Measurements from ENCODE around the gene CD28. TPM values are rescaled to one million over a fixed set of nuclear protein-coding genes. Genes with fewer than 3 reads are reported as not detected.

CD28 gene
- 0.29 TPM for polyA plus RNA-seq (2013, experiment 1 of 2)
- polyA plus RNA-seq (2013, experiment 2 of 2) = not detected

DNA sequence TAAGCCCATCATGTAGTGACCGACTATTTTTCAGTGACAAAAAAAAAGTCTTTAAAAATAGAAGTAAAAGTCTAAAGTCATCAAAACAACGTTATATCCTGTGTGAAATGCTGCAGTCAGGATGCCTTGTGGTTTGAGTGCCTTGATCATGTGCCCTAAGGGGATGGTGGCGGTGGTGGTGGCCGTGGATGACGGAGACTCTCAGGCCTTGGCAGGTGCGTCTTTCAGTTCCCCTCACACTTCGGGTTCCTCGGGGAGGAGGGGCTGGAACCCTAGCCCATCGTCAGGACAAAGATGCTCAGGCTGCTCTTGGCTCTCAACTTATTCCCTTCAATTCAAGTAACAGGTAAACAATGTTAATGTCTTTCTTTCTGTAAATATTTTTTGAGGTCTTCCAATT lies at the start of gene CD28:
TSS of gene CD28 (plus strand) at position 237 of the 400 bp plus-strand sequence. CDS start at position 295, 58 bp downstream.
- H3K4me1 ChIP-seq (ENCODE audit: control insufficient read depth, insufficient read depth, low read length, poor library complexity, severe bottlenecking) = no peaks in the 10 kb centered on the region
- H3K27ac ChIP-seq (ENCODE audit: low read depth, low read length, severe bottlenecking) = no peak within 1 kb of the TSS
- H3K4me3 ChIP-seq (ENCODE audit: extremely low read depth, insufficient read depth, low read length, poor library complexity, severe bottlenecking) = no peak within 1 kb of the TSS
- H3K36me3 ChIP-seq (ENCODE audit: control insufficient read depth, insufficient read depth, low read length) = no peaks in the 10 kb centered on the region
- WGBS, 2 experiments (ENCODE audit: insufficient coverage in 2 of 2) = 92 to 98% methylated on average over 6 to 7 of the region's 9 CpGs
- H3K9me3 ChIP-seq (ENCODE audit: control insufficient read depth, low read length) = peaks cover 8% of the 10 kb centered on the region

DNA sequence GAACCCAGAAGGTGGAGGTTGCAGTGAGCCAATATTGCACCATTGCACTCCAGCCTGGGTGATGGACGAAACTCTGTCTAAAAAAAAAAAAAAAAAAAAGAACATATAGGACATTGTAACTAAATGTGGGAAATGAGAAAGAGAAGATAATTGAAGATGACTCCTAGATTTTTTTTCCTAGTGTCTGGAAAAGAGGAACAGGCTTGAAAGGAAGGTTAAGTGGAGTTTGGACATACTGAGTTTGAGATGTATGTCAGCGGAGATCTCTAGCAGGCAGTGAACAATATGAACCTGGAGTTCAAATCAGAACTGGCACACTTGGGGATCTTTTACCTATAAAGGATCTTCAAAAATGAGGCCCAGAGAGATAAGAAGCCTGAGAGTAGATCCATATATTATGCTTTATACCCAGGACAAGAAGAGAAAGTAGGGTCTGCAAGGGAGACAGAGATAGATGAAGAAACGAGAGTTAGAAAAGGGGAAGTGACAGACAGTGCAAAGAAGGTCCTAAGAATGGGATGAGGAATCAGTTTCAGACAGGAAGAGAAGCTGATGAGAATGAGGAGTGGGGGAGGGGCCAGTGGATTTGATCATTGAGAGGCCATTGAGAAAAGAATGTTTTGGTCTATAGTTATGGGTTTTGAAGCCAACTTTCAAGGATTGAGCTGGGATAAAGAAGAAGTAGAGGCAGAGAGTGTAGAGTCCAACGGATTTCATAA lies 46.9 kb upstream of the CD28 start:
- 88 to 93% methylated on average over 2 to 3 of the region's 4 CpGs for WGBS, 2 experiments (ENCODE audit: insufficient coverage in 2 of 2)
- H3K36me3 ChIP-seq (ENCODE audit: control insufficient read depth, insufficient read depth, low read length) = no peaks in the 10 kb centered on the region

DNA sequence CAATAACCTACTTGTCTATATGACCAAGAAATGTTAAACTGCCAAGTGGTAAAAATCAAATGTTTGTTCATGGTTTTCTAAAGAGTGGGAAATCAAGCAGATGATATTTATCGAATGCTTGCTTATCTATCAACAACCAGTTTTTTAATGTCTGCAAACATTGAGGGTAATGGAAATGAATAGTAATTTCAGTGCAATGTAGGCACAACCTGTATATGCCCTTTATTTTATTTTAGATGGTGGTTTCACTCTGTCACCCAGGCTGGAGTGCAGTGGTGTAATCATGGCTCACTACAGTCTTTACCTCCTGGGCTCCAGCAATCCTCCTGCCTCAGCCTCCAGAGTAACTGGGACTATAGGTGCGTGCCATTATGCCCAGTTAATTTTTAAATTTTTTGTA lies 46.0 kb upstream of the CD28 start:
- Histone ChIP-seq H3K27ac (ENCODE audit: low read depth, low read length, severe bottlenecking) (no peak overlapping the region), H3K4me3 (ENCODE audit: extremely low read depth, insufficient read depth, low read length, poor library complexity, severe bottlenecking) (no peak overlapping the region), H3K9me3 (ENCODE audit: control insufficient read depth, low read length) (no peaks in the 10 kb centered on the region), H3K4me1 (ENCODE audit: control insufficient read depth, insufficient read depth, low read length, poor library complexity, severe bottlenecking) (peaks cover 13% of the 10 kb centered on the region), H3K36me3 (ENCODE audit: control insufficient read depth, insufficient read depth, low read length) (no peaks in the 10 kb centered on the region)
- 83% methylated on average over 1 of the region's 2 CpGs; no CpG with 5 or more reads in 1 of the 2 experiments for WGBS, 2 experiments (ENCODE audit: insufficient coverage in 2 of 2)

More for the DNA sequence above, 46.9 kb upstream of the CD28 start:
- Histone ChIP-seq H3K27ac (ENCODE audit: low read depth, low read length, severe bottlenecking) (no peak overlapping the region), H3K9me3 (ENCODE audit: control insufficient read depth, low read length) (no peaks in the 10 kb centered on the region), H3K4me3 (ENCODE audit: extremely low read depth, insufficient read depth, low read length, poor library complexity, severe bottlenecking) (no peak overlapping the region), H3K4me1 (ENCODE audit: control insufficient read depth, insufficient read depth, low read length, poor library complexity, severe bottlenecking) (peaks cover 13% of the 10 kb centered on the region)

DNA sequence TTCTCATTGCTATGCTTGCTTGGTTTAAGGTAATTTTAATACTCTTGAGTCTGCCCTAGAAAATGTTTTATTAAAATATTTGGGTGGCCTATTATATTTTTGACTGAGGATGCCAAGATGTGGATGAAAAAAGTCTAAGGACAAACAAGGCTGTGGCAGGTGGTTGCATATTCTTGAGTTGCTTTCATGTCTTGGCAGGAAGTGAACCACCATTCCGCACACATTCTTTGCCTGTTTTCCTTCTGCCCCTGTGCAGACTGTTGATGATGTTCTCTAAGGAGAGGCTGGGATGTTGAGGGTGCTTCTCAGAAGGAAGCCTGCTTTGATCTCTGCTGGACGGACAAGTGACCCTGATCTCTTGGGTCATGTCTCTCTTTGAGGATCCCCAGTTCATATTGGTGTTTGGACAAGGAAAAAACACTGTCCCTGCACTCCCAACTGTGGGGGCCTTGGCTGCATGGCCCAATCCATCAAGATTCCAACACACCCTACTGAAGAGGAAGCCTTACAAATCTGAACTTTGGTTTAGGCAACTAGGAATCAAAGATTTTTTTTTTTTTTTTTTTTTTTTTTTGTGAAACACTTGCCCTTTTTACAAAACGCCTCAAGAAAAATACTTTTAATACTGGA lies 45.0 kb upstream of the CD28 start:
- Histone ChIP-seq H3K27ac (ENCODE audit: low read depth, low read length, severe bottlenecking) (no peak overlapping the region), H3K36me3 (ENCODE audit: control insufficient read depth, insufficient read depth, low read length) (no peaks in the 10 kb centered on the region), H3K4me3 (ENCODE audit: extremely low read depth, insufficient read depth, low read length, poor library complexity, severe bottlenecking) (no peak overlapping the region), H3K4me1 (ENCODE audit: control insufficient read depth, insufficient read depth, low read length, poor library complexity, severe bottlenecking) (peaks cover 8% of the 10 kb centered on the region), H3K9me3 (ENCODE audit: control insufficient read depth, low read length) (no peaks in the 10 kb centered on the region)
- 91 to 100% methylated on average over 1 of the region's 3 CpGs for whole genome bisulfite sequencing, 2 experiments (ENCODE audit: insufficient coverage in 2 of 2)

DNA sequence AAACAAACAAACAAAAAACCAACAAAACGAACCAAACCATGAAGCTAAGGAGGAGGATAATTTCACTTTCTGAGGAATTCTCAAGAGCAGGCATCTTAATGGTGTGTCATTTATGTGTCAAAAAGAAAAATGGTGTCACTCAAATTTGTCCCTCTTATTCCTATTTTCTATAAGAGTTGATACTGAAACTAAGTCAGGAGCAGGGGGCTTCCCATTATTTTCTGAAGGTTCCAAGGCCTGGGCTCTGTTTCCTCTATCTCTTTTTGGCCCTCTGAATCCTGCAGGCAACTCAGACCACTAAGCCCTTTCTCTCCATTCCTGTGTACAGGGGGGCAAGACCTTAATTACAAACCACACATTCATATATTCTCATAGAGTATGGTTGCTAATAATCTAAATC lies 44.0 kb upstream of the CD28 start:
- Histone ChIP-seq H3K36me3 (ENCODE audit: control insufficient read depth, insufficient read depth, low read length) (no peaks in the 10 kb centered on the region), H3K9me3 (ENCODE audit: control insufficient read depth, low read length) (no peaks in the 10 kb centered on the region), H3K27ac (ENCODE audit: low read depth, low read length, severe bottlenecking) (peak overlapping the region; percentile 23), H3K4me3 (ENCODE audit: extremely low read depth, insufficient read depth, low read length, poor library complexity, severe bottlenecking) (no peak overlapping the region), H3K4me1 (ENCODE audit: control insufficient read depth, insufficient read depth, low read length, poor library complexity, severe bottlenecking) (peaks cover 8% of the 10 kb centered on the region)
- WGBS, 2 experiments (ENCODE audit: insufficient coverage in 2 of 2) = no CpG with 5 or more reads among the region's 1 CpG

DNA sequence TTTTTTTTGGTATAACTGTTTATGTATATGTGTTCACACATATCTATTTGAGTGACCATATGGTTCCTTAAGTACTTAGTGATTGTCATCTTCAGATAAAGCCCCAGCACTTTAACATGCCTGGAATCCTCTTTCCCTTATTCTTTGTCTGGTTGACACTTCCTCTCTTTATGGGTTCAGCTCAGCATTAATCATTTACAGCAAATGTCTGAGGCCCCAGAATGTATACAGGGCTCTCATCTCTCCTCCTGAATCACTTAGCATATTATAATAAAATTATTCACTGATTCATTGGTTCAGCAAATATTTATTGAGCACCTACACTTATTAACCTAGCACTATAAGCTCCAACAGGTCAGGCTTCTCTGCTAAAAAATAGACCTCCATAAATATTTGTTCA lies 43.5 kb upstream of the CD28 start:
- H3K36me3 ChIP-seq (ENCODE audit: control insufficient read depth, insufficient read depth, low read length) = no peaks in the 10 kb centered on the region
- no peak overlapping the region for H3K4me3 ChIP-seq (ENCODE audit: extremely low read depth, insufficient read depth, low read length, poor library complexity, severe bottlenecking)
- H3K4me1 ChIP-seq (ENCODE audit: control insufficient read depth, insufficient read depth, low read length, poor library complexity, severe bottlenecking) = peaks cover 9% of the 10 kb centered on the region
- H3K9me3 ChIP-seq (ENCODE audit: control insufficient read depth, low read length) = no peaks in the 10 kb centered on the region
- H3K27ac ChIP-seq (ENCODE audit: low read depth, low read length, severe bottlenecking) = no peak overlapping the region

DNA sequence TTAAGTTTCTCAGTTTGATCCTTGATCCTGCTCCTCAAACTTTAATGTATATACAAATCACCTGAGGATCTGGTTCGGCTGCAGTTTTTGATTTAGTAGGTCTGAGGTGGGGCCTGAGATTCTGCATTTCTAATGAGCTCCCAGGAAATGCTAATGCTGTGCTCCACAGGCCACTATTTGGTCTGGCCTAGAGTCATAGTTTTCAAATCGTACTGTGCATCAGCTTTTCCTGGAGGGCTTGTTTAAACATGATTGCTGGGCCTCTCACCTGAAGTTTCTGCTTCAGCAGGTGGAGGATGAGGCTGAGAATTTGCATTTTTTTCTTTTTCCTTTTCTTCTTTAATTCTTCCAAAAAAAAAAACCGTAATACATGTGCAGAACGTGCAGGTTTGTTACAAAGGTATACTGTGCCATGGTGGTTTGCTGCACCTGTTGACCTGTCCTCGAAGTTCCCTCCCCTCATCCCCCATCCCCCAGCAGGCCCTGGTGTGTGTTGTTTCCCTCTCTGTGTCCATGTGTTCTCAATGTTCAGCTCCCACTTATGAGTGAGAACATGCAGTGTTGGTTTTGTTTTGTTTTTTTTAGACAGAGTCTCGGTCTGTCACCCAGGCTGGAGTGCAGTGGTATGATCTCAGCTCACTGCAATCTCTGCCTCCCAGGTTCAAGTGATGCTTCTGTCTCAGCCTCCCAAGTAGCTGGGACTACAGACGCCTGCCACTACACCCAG lies 42.2 kb upstream of the CD28 start:
- H3K27ac ChIP-seq (ENCODE audit: low read depth, low read length, severe bottlenecking) = no peak overlapping the region

DNA sequence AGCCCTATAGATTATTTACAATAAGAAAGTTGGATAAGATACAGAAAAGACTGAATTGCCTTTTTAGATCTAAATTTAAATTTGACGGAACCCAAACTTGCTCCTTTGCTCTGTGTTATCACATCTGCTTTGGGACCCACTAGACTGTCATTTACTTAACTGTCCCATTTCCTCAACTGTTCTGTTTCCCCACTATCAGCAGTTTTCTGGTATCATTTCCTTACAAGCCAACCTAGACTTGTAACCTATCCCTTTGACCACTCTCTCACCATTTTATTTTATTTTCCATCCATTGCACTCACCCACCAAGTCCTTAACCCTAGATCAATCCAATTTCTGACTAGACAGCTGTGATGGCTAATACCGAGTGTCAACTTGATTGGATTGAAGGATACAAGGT lies 38.6 kb upstream of the CD28 start:
- Histone ChIP-seq H3K4me3 (ENCODE audit: extremely low read depth, insufficient read depth, low read length, poor library complexity, severe bottlenecking) (no peak overlapping the region), H3K9me3 (ENCODE audit: control insufficient read depth, low read length) (no peaks in the 10 kb centered on the region), H3K36me3 (ENCODE audit: control insufficient read depth, insufficient read depth, low read length) (no peaks in the 10 kb centered on the region), H3K27ac (ENCODE audit: low read depth, low read length, severe bottlenecking) (no peak overlapping the region), H3K4me1 (ENCODE audit: control insufficient read depth, insufficient read depth, low read length, poor library complexity, severe bottlenecking) (peaks cover 12% of the 10 kb centered on the region)
- WGBS, 2 experiments (ENCODE audit: insufficient coverage in 2 of 2) = 87 to 95% methylated on average over 1 to 2 of the region's 2 CpGs

More for the DNA sequence above, 42.2 kb upstream of the CD28 start:
- no peak overlapping the region for H3K4me3 ChIP-seq (ENCODE audit: extremely low read depth, insufficient read depth, low read length, poor library complexity, severe bottlenecking)
- no peaks in the 10 kb centered on the region for H3K9me3 ChIP-seq (ENCODE audit: control insufficient read depth, low read length)
- WGBS, 2 experiments (ENCODE audit: insufficient coverage in 2 of 2) = 84 to 90% methylated on average over 3 to 4 of the region's 7 CpGs
- no peaks in the 10 kb centered on the region for H3K36me3 ChIP-seq (ENCODE audit: control insufficient read depth, insufficient read depth, low read length)
- H3K4me1 ChIP-seq (ENCODE audit: control insufficient read depth, insufficient read depth, low read length, poor library complexity, severe bottlenecking) = peaks cover 13% of the 10 kb centered on the region

DNA sequence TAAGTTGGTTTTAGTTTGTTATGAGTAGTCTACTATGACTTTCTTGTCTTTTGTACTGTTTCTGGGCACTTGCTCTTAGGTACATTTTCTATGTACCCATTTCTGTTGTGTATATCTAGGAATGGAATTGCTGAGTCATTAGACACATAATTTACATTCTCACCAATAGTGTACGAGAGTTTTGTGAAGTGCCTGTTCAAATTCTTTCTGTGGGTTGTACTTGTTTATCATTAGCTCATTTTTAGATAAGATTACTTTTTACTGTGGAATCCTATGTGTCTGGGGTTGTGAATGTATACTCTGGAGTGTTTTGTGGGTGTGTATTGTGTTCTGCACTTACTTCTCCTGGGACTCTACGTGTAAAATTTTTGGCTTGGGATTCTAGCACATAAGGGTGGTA lies 36.6 kb upstream of the CD28 start:
- H3K9me3 ChIP-seq (ENCODE audit: control insufficient read depth, low read length) = no peaks in the 10 kb centered on the region
- peaks cover 5% of the 10 kb centered on the region for H3K4me1 ChIP-seq (ENCODE audit: control insufficient read depth, insufficient read depth, low read length, poor library complexity, severe bottlenecking)
- H3K36me3 ChIP-seq (ENCODE audit: control insufficient read depth, insufficient read depth, low read length) = no peaks in the 10 kb centered on the region
- no peak overlapping the region for H3K27ac ChIP-seq (ENCODE audit: low read depth, low read length, severe bottlenecking)
- WGBS, 2 experiments (ENCODE audit: insufficient coverage in 2 of 2) = no CpG with 5 or more reads among the region's 2 CpGs
- no peak overlapping the region for H3K4me3 ChIP-seq (ENCODE audit: extremely low read depth, insufficient read depth, low read length, poor library complexity, severe bottlenecking)

DNA sequence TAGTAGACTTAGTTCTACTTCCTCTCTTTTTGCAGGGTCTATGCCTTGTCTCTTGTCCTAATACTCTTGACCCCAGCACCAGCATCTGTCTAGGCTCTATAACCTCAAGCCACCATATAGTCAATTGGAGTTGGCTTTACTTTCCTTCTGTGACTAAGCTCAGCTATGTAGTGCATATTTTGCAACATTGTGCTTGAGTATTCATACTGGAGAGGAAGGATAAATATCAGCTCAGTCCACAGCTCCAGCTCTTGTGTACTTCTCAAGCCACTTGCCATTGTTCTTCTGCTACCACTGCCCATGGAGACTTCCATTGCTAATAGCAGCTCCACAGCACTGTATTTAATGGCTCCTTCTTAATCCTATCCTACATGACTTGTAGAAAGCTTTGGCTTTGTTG lies 35.5 kb upstream of the CD28 start:
- Histone ChIP-seq H3K27ac (ENCODE audit: low read depth, low read length, severe bottlenecking) (no peak overlapping the region), H3K36me3 (ENCODE audit: control insufficient read depth, insufficient read depth, low read length) (no peaks in the 10 kb centered on the region), H3K4me1 (ENCODE audit: control insufficient read depth, insufficient read depth, low read length, poor library complexity, severe bottlenecking) (peaks cover 5% of the 10 kb centered on the region)

DNA sequence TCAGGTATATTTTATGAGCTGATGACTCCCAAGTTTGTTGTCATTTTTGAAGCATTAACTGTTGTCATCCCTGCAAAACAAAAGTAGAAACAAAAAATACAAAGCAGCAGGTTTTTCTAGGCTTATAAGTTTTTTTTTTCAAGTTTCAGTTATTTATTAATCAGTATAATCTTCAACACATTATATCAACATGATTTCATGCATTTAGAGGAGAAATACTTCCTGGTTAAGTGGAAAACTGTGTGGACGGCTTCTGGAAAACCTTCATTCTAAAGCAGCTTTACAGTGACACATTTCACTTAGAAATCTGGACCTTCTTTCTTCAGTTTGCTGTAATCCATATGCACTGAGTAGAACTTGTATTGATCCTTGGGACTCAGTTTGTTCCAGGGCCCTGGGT lies 34.6 kb upstream of the CD28 start:
- Histone ChIP-seq H3K27ac (ENCODE audit: low read depth, low read length, severe bottlenecking) (no peak overlapping the region), H3K4me3 (ENCODE audit: extremely low read depth, insufficient read depth, low read length, poor library complexity, severe bottlenecking) (no peak overlapping the region), H3K9me3 (ENCODE audit: control insufficient read depth, low read length) (no peaks in the 10 kb centered on the region), H3K4me1 (ENCODE audit: control insufficient read depth, insufficient read depth, low read length, poor library complexity, severe bottlenecking) (peaks cover 5% of the 10 kb centered on the region), H3K36me3 (ENCODE audit: control insufficient read depth, insufficient read depth, low read length) (no peaks in the 10 kb centered on the region)
- 67% methylated on average over 1 of the region's 1 CpG; no CpG with 5 or more reads in 1 of the 2 experiments for WGBS, 2 experiments (ENCODE audit: insufficient coverage in 2 of 2)

More for the DNA sequence above, 35.5 kb upstream of the CD28 start:
- H3K9me3 ChIP-seq (ENCODE audit: control insufficient read depth, low read length) = no peaks in the 10 kb centered on the region
- no peak overlapping the region for H3K4me3 ChIP-seq (ENCODE audit: extremely low read depth, insufficient read depth, low read length, poor library complexity, severe bottlenecking)

Data from mesodermal cell (in vitro differentiated cells).